ENCODE measurements around the gene FAM222A.

FAM222A gene

DNA sequence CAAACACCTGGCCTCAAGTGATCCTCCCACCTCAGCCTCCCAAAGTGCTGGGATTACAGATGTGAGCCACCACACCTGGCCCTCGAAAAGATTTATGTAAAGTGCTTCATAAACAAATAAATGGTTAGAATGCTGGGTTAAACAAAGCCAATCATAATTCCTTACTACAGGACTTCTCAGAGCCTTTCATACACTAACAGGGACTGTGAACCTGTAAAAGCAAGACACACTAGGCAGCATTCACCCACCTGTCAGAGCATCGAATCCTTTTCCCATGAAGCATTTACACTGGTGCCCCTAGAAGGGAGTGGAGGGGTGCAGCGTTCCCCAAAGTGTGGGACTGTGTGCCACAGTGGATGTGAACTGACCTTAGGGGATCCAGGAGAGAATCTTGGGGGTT is 90.1 kb downstream of the FAM222A start:
- no peak for DNase-seq (ENCODE audit: low read depth)

DNA sequence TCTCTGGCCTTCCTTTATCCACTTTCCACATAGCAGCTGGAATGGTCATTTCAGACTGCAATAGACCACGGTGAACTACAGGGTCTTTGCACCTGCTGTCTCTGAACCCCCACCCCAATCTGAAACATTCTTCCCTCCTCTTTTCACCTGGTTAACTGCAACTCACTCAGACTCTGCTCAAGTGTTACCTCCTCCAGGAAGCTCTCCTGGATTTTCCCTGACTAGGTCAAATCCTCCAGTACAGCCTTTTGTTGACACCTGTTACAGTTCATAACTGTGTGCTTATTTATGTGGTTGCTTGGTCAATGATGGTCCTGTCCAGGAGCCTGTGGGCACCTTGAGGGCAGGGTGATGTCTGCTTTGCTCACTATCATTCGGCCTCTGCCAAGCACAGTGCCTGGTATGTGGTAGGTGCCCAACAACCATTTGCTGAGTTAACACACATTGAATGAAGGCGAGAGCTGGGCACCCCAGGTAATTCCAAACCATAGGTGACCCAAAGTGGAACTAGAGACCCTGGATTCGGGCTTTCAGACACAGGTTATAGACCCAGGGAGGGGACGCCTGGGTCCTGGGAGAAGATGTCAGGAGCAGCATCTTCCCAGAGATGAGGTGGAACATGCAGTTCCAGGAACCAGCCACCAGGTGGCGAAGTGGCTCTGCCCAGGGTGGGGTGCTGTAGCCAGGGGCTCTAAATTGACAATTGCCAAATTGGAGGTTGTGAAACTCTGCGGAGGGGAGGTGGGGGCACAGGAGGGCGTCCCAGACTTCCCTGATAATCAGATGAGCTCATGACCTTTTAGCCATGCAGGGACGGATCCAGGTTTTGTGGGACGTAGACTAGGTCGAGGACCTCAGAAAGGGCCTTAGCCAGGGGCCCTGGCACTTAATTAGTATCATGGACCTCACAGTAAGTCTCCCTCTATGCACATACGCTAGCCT is 91.5 kb downstream of the FAM222A start:
- DNase-seq (ENCODE audit: low read depth): no peak

DNA sequence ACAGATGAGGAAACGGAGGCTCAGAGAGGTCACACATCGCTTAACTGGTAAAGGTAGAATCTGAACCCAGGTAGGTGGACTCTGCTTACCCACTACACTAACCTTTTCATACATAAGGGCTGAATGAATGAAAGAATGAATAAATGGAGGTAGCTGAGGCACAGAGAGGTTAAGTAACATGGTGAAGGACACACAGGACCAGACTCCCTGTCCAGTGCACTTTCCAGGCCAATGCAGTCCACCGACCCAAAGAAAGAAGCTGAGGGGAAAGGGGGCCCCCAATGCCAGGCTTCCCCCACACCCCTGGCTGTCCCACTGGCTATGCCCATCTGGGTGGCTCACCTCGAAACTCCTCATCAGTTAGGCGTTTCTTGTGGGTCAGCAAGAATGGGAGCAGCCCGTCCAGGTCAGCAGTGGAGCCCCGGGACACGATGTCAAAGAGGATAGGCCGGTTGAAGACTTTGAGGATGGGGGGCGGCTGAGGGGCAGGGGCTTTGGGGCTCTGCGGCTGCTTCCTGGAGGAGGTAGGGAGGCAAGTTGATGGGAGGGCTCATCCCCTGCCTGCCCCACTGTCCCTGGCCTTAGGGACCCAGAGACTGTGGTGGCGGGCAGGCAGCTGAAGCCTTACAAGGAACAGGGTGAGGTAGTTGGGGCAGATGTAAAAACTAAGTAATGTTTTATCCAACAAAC is 94.5 kb downstream of the FAM222A start:
- no peak for DNase-seq (ENCODE audit: low read depth)

DNA sequence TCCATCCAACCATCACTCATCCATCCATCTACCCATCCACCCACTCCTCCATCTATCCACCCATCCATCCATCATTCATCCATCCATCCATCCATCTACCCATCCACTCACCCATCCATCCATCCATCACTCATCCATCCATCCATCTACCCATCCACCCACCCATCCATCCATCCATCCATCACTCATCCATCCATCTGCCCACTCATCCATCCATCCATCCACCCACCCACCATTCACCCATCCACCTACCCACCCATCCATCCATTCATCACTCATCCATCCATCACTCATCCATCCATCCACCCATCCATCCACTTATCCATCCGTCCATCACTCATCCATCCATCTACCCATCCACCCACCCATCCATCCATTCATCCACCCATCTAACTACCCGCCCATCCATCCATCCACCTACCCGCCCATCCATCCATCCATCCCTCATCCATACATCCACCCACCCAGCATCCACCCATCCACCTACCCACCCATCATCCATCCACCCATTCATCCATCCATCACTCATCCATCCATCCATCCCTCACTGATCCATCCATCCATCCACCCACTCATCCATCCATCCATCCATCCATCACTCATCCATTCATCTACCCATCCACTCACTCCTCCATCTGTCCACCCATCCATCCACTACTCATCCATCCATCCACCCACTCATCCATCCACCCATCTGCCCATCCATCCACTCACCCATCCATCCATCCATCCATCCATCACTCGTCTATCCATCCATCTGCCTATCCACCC is 95.4 kb downstream of the FAM222A start:
- DNase-seq (ENCODE audit: low read depth): no peak

DNA sequence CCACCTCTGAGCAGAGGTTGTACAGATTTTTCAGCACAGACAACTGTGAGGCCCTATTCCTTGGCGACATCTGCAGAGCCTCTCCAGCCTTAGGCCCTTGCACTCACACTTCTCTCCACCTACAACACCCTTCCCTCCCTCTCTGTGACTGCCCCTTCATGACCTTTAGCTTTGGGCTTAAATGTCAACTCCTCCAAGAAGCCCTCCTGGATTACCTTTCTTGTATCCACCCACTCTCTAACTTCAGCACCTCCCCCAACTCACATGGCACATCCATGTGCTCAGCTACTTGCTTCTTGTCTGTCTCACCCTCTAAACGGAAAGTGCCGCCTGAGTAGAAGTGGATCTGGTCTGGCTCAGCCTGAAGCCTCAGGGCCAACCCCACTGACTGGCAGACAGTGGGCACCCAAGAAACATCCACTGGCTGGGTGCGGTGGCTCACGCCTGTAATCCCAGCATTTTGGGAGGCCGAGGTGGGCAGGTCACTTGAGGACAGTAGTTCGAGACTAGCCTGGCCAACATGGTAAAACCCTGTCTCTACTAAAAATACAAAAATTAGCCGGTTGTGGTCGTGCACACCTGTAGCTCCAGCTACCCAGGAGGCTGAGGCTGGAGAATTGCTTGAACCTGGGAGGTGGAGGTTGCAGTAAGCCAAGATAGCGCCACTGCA is 97.5 kb downstream of the FAM222A start:
- no peak for DNase-seq (ENCODE audit: low read depth)

DNA sequence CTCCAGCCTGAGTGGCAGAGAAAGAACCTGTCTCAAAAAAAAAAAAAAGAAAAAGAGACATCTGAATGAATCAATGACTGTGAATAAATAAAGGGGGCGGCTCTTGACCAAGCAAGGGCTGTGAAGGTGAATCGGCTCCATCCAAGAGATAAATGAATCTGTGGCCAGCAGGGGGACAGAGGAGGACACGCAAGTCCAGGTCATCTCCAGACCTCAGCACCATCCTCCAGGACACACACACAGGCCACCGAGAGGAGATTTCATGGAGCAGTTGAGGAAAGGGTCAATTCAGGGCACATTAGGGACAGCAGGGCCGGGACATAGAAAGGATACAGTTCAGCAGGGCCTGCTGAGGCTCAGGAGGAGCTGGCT is 98.0 kb downstream of the FAM222A start:
- no peak for DNase-seq (ENCODE audit: low read depth)

DNA sequence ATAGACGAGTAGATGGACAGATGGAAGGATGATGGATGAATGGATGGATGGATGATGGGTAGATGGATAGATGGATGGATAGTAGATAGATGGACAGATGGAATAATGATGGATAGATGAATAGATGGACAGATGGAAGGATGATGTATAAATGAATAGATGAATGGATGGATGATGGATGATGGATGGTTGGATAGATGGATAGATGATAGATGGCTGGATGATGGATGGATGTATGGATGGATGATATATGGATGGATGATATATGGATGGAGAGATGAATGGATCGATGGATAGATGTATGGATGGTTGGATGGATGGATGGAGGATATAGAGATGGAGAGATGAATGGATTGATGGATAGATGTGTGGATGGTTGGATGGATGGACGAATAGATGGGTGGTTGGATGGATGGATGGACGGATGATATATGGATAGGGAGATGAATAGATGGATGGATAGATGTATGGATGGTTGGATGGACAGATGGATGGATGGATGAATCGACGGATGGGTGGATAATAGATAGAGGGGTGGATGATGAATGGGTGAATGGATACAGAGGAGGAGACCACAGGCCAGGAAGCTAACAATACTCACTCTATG is 100.3 kb downstream of the FAM222A start:
- DNase-seq (ENCODE audit: low read depth): no peak

DNA sequence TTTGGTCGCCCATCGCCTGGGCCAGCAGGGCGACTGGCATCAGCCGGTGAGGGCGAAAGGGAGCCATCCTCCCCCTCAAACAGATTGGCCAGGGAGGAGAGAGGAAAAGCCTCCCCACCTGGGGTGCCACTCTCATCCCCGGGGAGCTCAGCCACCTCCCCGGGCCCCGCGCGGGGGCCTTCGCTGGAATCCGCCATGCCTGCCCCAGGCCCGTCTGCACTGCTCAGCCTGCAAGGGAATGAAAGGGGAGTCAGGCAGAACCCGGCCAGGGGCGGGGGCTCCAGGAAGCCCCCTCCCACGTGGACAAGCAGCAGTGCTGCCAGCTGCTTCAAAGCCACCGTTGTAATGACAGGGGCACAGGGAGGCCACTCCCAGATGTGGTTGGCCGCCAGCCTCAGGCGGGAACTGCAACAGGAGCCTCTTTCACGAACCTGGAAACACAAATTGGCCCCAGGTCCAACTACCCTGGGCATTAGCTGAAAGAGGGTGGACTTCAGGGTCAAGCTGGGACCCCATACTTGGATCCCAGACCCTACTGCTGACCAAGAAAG is 101.0 kb downstream of the FAM222A start:
- no peak for DNase-seq (ENCODE audit: low read depth)

DNA sequence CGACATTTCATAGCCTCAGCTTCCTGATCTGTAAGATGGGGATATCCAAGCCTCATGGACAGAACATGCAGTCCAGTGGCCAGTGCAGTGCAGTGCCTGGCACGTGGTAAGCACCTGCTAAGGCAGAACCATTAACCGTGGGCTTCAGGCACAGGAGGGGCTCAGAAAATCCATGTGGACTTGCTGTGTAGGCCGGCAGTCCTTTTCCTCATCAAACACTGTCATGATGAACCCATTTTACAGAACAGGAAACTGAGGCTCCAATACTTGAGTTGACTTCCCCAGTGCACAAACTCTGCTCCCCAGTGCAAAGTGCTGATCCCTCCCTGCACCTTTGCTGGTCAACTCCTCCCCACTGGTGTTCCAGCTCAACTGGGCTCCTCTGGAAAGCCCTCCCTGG is 101.6 kb downstream of the FAM222A start:
- DNase-seq (ENCODE audit: low read depth): no peak

DNA sequence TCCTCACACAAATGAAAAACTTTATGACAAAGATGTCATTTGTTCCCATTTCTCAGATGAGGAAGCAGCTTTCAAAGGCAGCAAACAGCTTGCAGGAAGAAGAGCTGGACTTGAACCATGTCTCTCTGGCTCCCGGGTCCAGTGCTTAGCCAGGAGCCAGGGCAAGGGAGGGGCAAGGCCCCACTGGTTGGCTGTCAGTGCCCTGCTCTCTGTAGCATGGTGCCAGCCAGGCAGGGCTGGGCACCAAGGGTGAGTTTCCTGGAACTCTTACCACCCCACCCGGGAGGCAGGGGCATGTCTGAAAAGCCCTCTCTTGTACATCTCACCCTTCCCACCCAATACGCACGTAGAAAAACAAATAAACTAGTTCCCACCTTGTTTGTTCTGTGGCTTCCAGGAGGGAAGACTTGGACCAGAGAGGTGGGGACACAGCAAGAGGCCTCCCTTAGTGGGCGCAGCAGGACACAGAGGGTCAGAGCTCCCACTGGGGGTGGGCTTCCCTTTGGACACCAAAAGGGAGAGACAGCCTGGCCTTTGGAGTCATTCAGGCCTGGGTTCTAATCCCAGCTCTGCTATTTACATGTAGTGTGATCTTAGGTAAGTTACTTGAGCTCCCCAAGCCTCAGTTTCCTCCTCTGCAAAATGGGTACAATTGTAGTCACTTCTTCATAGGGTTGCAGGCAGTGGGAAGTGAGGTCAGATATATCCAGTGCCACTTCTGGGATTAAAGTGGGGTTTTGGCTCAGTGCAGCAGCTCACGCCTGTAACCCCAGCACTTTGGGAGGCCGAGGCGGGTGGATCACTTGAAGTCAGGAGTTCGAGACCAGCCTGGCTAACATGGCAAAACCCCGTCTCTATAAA is 102.4 kb downstream of the FAM222A start:
- DNase-seq (ENCODE audit: low read depth): no peak

DNA sequence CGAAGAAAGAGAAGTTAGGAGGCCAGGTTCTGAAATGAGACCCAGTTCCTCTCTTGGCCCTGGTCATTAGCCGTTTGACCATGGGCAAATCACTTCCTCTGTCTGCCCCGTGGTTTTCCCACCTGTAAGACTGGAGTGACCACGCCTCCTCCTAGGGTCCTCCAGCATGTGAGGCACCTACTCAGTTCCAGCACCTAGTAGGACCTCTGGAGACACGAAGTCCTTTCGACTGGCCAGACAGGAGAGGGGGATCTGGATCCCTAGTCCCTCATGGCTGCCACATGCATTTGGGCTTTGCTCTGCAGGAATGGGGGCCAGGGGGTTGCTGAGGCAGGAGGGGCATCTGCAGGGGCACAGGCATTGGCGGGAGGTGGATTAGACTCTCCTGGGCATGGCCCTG is 103.2 kb downstream of the FAM222A start:
- no peak for DNase-seq (ENCODE audit: low read depth)

DNA sequence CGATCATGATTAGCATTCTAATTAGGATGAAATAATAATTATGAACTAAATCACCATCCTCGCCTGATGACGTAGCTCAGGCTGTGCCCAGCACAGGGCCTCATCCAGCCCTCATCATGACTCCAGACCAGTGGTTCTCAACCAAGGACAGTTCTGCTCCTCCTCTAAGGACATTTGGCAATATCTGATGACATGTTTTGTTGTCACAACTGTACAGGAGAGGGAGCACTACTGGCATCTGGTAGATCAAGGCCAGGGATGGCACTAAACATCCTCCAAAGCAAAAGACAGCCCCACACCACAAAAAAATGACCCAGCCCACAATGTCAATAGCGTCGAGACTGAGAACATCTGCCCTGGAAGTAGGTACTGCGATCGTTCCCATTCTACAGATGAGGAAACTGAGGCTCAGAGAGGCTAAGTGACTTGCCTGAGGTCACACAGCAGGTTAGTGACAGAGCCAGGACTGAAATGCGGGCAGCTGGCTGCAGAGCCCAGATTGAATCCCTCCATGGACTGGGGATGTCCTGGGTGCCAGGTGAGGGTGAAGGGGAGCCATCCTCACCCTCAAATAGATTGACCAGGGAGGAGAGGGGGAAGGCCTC is 104.1 kb downstream of the FAM222A start:
- DNase-seq (ENCODE audit: low read depth): no peak

DNA sequence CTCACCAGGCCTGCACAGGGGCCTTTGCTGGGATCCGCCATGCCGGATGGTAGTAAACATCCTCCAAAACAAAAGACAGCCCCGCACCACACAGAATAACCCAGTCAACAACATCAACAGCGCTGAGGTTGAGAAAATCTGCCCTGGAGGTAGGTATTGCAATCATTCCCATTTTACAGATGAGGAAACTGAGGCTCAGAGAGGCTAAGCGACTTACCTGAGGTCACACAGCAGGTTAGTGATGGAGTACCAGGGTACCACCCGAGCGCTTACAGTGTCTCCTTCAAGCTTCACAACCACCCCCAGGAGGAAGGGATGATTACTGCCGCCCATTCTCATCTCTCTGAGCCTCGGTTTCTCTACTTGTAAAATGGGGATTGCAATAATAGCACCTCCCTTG is 104.6 kb downstream of the FAM222A start:
- no peak for DNase-seq (ENCODE audit: low read depth)

DNA sequence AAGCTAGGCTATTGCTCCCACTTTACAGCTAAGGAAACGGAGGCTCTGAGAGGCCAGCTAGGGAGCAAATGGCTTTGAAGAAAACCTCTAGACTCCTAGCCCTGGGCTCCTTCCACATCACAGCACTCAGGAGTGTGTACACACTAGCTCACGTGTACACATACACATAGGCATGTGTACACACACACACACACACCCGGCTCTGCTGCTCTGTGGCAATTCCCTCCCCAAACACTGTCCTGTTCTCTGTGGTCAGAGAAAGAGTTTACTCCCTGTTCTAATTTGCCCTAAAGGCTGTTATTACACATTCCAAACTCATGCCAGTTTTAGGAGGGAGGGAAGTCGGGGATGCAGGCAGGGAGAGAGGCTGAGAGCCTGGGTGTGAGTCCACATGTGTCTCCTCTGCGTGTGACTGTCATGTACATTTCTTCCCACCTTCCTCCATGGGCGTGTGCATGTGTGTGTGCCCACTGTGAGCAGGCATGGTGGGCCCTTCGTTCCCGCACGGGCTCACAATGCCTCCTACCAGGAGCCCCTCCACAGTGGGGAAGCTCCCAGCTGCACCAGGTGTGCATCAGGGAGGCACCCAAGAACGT is 105.4 kb downstream of the FAM222A start:
- DNase-seq (ENCODE audit: low read depth): no peak
